AG09309 (cell line): Measurements from ENCODE around the gene HPSE2.

Source experiments
- DNase-seq: peaks from one replicate; pipeline ENCODE4 v3.0.0-alpha.2; 2010; ENCODE audit warnings: low read depth
- H3K4me3 ChIP-seq: 2 replicates; pipeline ENCODE4 v1.5.1; 2011; ENCODE audit warnings: mild to moderate bottlenecking, low read depth, low read length, moderate library complexity; ENCODE audit not compliant: control insufficient read depth
- CTCF ChIP-seq: IDR thresholded peaks from 2 replicates; pipeline ENCODE4 v1.5.1; 2011; ENCODE audit warnings: mild to moderate bottlenecking, low read depth, low read length, inconsistent platforms; ENCODE audit not compliant: insufficient read depth, control insufficient read depth; ENCODE audit errors: missing control alignments

HPSE2 gene

DNA sequence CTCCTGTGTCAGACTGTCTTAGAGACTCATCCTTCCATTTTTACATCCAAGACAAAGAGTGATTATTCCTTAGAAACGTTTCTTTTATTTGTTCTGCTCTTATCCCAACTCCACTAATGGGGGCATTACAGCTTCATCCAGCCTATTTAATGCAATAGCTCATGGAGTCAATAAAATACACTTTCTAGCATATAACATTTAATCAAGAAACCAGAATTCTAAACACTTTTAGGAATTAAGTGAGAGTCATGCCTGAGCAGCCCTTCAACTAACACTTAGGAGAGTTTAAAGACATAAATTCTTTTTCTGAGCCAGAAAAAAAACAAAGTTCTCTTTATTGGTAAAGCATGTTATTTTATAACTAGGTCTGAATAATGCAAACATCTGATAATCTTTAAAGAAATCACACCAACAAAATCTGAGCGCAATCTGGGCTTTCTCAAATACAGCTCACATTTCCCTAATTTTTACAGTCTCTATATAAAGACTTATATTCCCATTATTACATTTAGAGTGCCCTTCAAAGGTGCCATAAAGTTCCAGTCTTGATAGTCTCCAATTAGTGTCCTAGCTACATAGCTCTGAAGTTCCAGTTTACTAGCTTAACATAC is 427.3 kb downstream of the HPSE2 start:
- DNase-seq = no peak
- H3K4me3 ChIP-seq = no peak overlapping the region
- TF ChIP-seq CTCF = no peak

GRCh38 chr10:98800263-98800662 is 435.4 kb downstream of the HPSE2 start:
- TF ChIP-seq CTCF = no peak
- H3K4me3 ChIP-seq = no peak overlapping the region
- DNase-seq = no peak

DNA sequence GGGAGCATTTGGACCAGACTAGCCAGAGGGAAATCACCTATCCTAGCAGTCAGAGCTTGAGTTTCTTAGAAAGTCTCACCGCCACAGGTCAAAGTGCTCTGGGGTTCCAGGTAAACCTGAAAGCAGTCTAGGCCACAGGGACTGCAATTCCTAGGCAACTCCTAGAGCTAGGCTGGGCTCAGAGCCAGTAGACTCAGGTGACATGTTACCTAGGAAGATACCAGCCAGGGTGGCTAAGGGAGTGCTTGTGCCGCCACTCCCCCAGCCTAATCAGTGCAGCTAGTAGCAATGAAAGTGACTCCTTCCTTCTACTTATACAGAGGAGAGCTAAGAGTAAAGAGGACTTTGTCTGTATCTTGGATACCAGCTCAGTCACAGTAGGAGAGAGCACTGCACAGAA is 440.2 kb downstream of the HPSE2 start:
- no peak for TF ChIP-seq CTCF
- no peak for DNase-seq
- no peak overlapping the region for H3K4me3 ChIP-seq

DNA sequence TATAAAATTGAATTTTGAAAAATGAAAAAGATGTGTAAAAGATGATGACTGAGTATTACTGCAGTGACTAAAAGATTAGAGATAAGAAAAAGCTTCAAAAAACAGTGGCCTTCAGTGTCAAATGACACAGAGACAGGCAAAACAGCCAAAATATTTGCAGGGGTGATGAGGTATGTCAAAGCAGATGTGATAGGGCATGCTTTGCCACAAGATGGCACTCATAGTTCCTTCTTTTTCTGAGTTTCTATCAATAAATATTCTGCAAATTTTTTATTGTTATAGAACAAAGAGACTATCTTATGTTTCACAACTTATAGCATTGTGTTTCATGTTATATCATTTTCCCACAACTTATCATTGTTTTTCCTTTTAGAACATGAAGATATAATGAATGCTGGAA is 444.8 kb downstream of the HPSE2 start:
- TF ChIP-seq CTCF = peak; percentile 17
- DNase-seq = no peak
- H3K4me3 ChIP-seq = no peak overlapping the region

- no peak for TF ChIP-seq CTCF
- no peak for DNase-seq
- no peak overlapping the region for H3K4me3 ChIP-seq
These were observed 457.3 kb downstream of the HPSE2 start for GRCh38 chr10:98778277-98778759.

GRCh38 chr10:98758463-98758862 is 477.2 kb downstream of the HPSE2 start:
- H3K4me3 ChIP-seq = no peak overlapping the region
- TF ChIP-seq CTCF = no peak
- no peak for DNase-seq

DNA sequence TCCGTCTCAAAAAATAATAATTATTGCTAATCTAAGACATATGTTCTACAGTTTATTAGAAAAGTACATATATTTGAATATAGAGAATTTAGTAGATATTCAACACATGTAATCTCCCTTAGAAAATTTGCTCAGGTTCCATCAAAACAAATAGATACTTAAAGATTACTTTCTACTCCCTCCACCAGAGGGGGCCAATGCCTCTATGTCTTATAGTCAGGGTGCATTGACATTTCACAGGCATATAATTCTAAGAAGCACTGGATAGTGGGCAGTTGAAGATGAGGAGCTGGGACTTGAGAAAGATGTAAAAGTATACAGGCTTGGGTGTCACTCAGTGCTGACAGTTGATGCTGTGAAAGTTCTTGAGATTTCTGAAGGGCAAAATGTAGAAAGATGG is 487.4 kb downstream of the HPSE2 start:
- no peak overlapping the region for H3K4me3 ChIP-seq
- TF ChIP-seq CTCF = peak; percentile 32
- no peak for DNase-seq
